IMR-90 (cell line): ENCODE results near the gene MYEF2. TPM values are rescaled to one million over a fixed set of nuclear protein-coding genes. Genes with fewer than 3 reads are reported as not detected.

Experiments used
- polyA plus RNA-seq, 3 experiments: library from polyadenylated mRNA; depleted of rRNA; stranded (reverse); fragments of >200 nt; gene quantifications; 2 replicates each; pipeline ENCODE4 v1.2.3, GENCODE V29; 2012; ENCODE audit warnings: low replicate concordance in 1 of 3
- total RNA-seq: library from RNA; depleted of rRNA; stranded (reverse); fragments of >200 nt; gene quantifications from 2 replicates; pipeline ENCODE4 v1.2.3, GENCODE V29; 2012; rRNA removed

MYEF2 gene
- total and polyA plus RNA-seq, 2 of the 4 experiments (the other 2 are of a cell fraction) = 4.5 to 5.8 TPM

Other genes starting within 250 kb of the MYEF2 start
- not detected in 2 replicates for gene SLC24A5, start 57.3 kb downstream of the MYEF2 start, total RNA-seq
- gene SLC24A5, start 57.3 kb downstream of the MYEF2 start, polyA plus RNA-seq (2012; rRNA removed) = not detected in 2 replicates
- not detected in 2 replicates for gene CTXN2, start 13.4 kb upstream of the MYEF2 start, total RNA-seq
- not detected in 2 replicates for gene CTXN2, start 13.4 kb upstream of the MYEF2 start, polyA plus RNA-seq (2012; rRNA removed)
- gene SLC12A1, start 28.0 kb upstream of the MYEF2 start, total RNA-seq = not detected in 2 replicates
- not detected in 2 replicates for gene SLC12A1, start 28.0 kb upstream of the MYEF2 start, polyA plus RNA-seq (2012; rRNA removed)
- 18.8 and 30.3 TPM in 2 replicates for gene DUT, start 153.1 kb upstream of the MYEF2 start, total RNA-seq
- 36.4 and 39.9 TPM in 2 replicates for gene DUT, start 153.1 kb upstream of the MYEF2 start, polyA plus RNA-seq (2012; rRNA removed)